Neural cell (in vitro differentiated cells): ENCODE measurements around the gene FOXL3. TPM values are rescaled to one million over a fixed set of nuclear protein-coding genes. Genes with fewer than 3 reads are reported as not detected.

ENCODE experiments used
- H2AFZ ChIP-seq: fragments of 200-600, 300-800 bp; sonication (generic), shearing (Covaris generic); 2 replicates; pipeline ENCODE4 v1.6.0; 2014; ENCODE audit warnings: low read depth, mild to moderate bottlenecking, antibody characterized with exemption, low read length, moderate library complexity
- H3F3A ChIP-seq: fragments of 200-600 bp; shearing (Covaris generic); 2 replicates; pipeline ENCODE4 v1.6.1; 2016; ENCODE audit warnings: mild to moderate bottlenecking, moderate library complexity, mixed read lengths, antibody characterized with exemption, low read length; ENCODE audit not compliant: insufficient read depth, poor library complexity, severe bottlenecking
- H3K27ac ChIP-seq: fragments of 200-600, 300-800 bp; sonication (generic), shearing (Covaris generic); 2 replicates; pipeline ENCODE4 v1.5.1; 2014; ENCODE audit warnings: mild to moderate bottlenecking, low read length, moderate library complexity
- H3K27me3 ChIP-seq: fragments of 300-800, 200-600 bp; sonication (generic), shearing (Covaris generic); 2 replicates; pipeline ENCODE4 v1.6.0; 2014; ENCODE audit warnings: mild to moderate bottlenecking, low read depth, low read length, moderate library complexity; ENCODE audit not compliant: insufficient read depth
- H3K36me3 ChIP-seq: fragments of 300-800, 200-600 bp; sonication (generic), shearing (Covaris generic); 2 replicates; pipeline ENCODE4 v1.5.1; 2014; ENCODE audit warnings: mild to moderate bottlenecking, antibody characterized with exemption, low read length, moderate library complexity; ENCODE audit not compliant: insufficient read depth
- H3K4me2 ChIP-seq: fragments of 300-800, 200-600 bp; sonication (generic), shearing (Covaris generic); 2 replicates; pipeline ENCODE4 v1.6.0; 2014; ENCODE audit warnings: mild to moderate bottlenecking, low read length
- H3K4me3 ChIP-seq: fragments of 300-800, 200-600 bp; sonication (generic), shearing (Covaris generic); 2 replicates; pipeline ENCODE4 v1.5.1; 2014; ENCODE audit warnings: mild to moderate bottlenecking, low read length, moderate library complexity
- H3K79me2 ChIP-seq: fragments of 200-600 bp; shearing (Covaris generic); replicated peaks from 2 replicates; pipeline ENCODE4 v1.6.0; 2014; ENCODE audit warnings: mild to moderate bottlenecking, low read length, moderate library complexity; ENCODE audit not compliant: insufficient read depth
- H3K9ac ChIP-seq: fragments of 300-800, 200-600 bp; sonication (generic), shearing (Covaris generic); 2 replicates; pipeline ENCODE4 v1.6.1; 2016; ENCODE audit warnings: mild to moderate bottlenecking, low read length, mixed read lengths
- H3K9me2 ChIP-seq: fragments of 200-600 bp; shearing (Covaris generic); 2 replicates; pipeline ENCODE4 v1.6.1; 2016; ENCODE audit warnings: mild to moderate bottlenecking, low read length, mixed read lengths; ENCODE audit not compliant: insufficient read depth
- H3K9me3 ChIP-seq: fragments of 200-600, 300-800 bp; sonication (generic), shearing (Covaris generic); 2 replicates; pipeline ENCODE4 v1.6.1; 2016; ENCODE audit warnings: mild to moderate bottlenecking, mixed run types, low read length, moderate library complexity, mixed read lengths
- H4K20me1 ChIP-seq: fragments of 200-600 bp; shearing (Covaris generic); 2 replicates; pipeline ENCODE4 v1.6.1; 2016; ENCODE audit warnings: mild to moderate bottlenecking, mixed run types; ENCODE audit not compliant: insufficient read depth
- EP300 ChIP-seq: fragments of 450-650 bp; conservative IDR thresholded peaks from 2 replicates; pipeline ENCODE4 v1.6.1; 2014; ENCODE audit warnings: antibody characterized with exemption, mild to moderate bottlenecking, moderate library complexity; ENCODE audit not compliant: poor library complexity, severe bottlenecking
- EZH2 ChIP-seq: fragments of 200-600, 300-800 bp; shearing (Covaris generic), sonication (generic); IDR thresholded peaks from 2 replicates; pipeline ENCODE4 v1.6.1; 2014; ENCODE audit warnings: antibody characterized with exemption, low read length, borderline replicate concordance, mild to moderate bottlenecking; ENCODE audit not compliant: insufficient read depth, poor library complexity, severe bottlenecking
- MXI1 ChIP-seq: fragments of 450-650 bp; conservative IDR thresholded peaks from 2 replicates; pipeline ENCODE4 v1.6.1; 2014; ENCODE audit warnings: antibody characterized with exemption, mild to moderate bottlenecking; ENCODE audit not compliant: poor library complexity, severe bottlenecking
- POLR2AphosphoS5 ChIP-seq: IDR thresholded peaks from 2 replicates; pipeline ENCODE4 v1.6.1; 2012
- RAD21 ChIP-seq: fragments of 450-650 bp; conservative IDR thresholded peaks from 2 replicates; pipeline ENCODE4 v1.6.1; 2014; ENCODE audit warnings: antibody characterized with exemption, mild to moderate bottlenecking, moderate library complexity
- SMC3 ChIP-seq: fragments of 450-650 bp; conservative IDR thresholded peaks from 2 replicates; pipeline ENCODE4 v1.6.1; 2014; ENCODE audit warnings: antibody characterized with exemption, mild to moderate bottlenecking, moderate library complexity; ENCODE audit not compliant: poor library complexity
- TAF1 ChIP-seq: IDR thresholded peaks from 2 replicates; pipeline ENCODE4 v1.6.1; 2012; ENCODE audit warnings: low read depth
- polyA plus RNA-seq: library from polyadenylated mRNA; depleted of rRNA; stranded (reverse); fragments of >200 nt; gene quantifications from 2 replicates; pipeline ENCODE4 v1.2.3, GENCODE V29; 2014
- TF ChIP-seq, protein P1 (sequence below): IDR thresholded peaks from 2 replicates; pipeline ENCODE4 v1.6.1; 2012; ENCODE audit warnings: borderline replicate concordance
- TF ChIP-seq, protein P2 (sequence below): fragments of 450-650 bp; IDR thresholded peaks from 2 replicates; pipeline ENCODE4 v1.5.1; 2014; ENCODE audit warnings: antibody characterized with exemption, mild to moderate bottlenecking, moderate library complexity; ENCODE audit not compliant: poor library complexity, severe bottlenecking

The FOXL3 gene
- polyA plus RNA-seq, 1 donor from 2014 or later = not detected

DNA sequence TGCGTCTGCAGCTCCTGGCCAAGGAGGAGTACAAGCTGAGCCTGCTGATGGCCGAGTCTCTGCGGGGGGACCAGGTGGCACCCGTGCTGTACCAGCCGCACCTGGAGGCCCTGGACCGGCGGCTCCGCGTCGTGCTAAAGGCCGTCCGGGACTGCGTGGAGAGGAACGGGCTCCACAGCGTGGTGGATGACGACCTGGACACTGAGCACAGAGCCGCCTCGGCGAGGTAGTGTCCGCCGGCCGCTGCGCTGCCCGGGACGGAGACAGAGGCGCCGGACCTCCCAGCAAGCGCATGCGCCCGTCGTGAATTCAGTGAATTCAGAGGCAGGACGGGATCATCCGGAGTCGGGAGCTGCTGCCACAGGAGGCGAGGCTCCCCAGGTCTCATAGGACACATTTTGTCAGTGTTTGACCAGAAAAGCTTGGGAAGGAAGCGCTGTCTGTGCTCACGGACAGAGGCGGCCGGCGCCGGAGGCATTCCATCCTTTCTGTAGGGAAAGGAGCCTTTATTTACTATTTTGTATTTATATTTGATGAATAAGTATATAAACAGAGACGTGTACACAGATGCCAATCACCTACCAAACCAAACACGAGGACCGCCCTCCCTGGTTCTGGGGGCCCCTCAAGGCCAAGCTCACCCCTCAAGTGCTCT is 30.1 kb upstream of the FOXL3 start:
- Histone ChIP-seq H3K79me2 (no peaks in the 10 kb centered on the region), H4K20me1 (no peaks in the 10 kb centered on the region), H3K4me2 (no peak overlapping the region), H3K27me3 (no peaks in the 10 kb centered on the region), H3K27ac (no peak overlapping the region), H2AFZ (no peak overlapping the region), H3K4me3 (no peak overlapping the region), H3K36me3 (peaks cover 17% of the 10 kb centered on the region), H3K9me2 (no peaks in the 10 kb centered on the region), H3K9me3 (peaks cover 6% of the 10 kb centered on the region), H3F3A (no peaks in the 10 kb centered on the region), H3K9ac (no peak overlapping the region)
- TF ChIP-seq SMC3 (no peak), TAF1 (no peak), EP300 (no peak), EZH2 (no peak), POLR2AphosphoS5 (no peak), MXI1 (no peak), RAD21 (no peak)
- TF ChIP-seq, protein P1, sequence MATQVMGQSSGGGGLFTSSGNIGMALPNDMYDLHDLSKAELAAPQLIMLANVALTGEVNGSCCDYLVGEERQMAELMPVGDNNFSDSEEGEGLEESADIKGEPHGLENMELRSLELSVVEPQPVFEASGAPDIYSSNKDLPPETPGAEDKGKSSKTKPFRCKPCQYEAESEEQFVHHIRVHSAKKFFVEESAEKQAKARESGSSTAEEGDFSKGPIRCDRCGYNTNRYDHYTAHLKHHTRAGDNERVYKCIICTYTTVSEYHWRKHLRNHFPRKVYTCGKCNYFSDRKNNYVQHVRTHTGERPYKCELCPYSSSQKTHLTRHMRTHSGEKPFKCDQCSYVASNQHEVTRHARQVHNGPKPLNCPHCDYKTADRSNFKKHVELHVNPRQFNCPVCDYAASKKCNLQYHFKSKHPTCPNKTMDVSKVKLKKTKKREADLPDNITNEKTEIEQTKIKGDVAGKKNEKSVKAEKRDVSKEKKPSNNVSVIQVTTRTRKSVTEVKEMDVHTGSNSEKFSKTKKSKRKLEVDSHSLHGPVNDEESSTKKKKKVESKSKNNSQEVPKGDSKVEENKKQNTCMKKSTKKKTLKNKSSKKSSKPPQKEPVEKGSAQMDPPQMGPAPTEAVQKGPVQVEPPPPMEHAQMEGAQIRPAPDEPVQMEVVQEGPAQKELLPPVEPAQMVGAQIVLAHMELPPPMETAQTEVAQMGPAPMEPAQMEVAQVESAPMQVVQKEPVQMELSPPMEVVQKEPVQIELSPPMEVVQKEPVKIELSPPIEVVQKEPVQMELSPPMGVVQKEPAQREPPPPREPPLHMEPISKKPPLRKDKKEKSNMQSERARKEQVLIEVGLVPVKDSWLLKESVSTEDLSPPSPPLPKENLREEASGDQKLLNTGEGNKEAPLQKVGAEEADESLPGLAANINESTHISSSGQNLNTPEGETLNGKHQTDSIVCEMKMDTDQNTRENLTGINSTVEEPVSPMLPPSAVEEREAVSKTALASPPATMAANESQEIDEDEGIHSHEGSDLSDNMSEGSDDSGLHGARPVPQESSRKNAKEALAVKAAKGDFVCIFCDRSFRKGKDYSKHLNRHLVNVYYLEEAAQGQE = no peak
- TF ChIP-seq, protein P2, sequence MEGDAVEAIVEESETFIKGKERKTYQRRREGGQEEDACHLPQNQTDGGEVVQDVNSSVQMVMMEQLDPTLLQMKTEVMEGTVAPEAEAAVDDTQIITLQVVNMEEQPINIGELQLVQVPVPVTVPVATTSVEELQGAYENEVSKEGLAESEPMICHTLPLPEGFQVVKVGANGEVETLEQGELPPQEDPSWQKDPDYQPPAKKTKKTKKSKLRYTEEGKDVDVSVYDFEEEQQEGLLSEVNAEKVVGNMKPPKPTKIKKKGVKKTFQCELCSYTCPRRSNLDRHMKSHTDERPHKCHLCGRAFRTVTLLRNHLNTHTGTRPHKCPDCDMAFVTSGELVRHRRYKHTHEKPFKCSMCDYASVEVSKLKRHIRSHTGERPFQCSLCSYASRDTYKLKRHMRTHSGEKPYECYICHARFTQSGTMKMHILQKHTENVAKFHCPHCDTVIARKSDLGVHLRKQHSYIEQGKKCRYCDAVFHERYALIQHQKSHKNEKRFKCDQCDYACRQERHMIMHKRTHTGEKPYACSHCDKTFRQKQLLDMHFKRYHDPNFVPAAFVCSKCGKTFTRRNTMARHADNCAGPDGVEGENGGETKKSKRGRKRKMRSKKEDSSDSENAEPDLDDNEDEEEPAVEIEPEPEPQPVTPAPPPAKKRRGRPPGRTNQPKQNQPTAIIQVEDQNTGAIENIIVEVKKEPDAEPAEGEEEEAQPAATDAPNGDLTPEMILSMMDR = no peak

DNA sequence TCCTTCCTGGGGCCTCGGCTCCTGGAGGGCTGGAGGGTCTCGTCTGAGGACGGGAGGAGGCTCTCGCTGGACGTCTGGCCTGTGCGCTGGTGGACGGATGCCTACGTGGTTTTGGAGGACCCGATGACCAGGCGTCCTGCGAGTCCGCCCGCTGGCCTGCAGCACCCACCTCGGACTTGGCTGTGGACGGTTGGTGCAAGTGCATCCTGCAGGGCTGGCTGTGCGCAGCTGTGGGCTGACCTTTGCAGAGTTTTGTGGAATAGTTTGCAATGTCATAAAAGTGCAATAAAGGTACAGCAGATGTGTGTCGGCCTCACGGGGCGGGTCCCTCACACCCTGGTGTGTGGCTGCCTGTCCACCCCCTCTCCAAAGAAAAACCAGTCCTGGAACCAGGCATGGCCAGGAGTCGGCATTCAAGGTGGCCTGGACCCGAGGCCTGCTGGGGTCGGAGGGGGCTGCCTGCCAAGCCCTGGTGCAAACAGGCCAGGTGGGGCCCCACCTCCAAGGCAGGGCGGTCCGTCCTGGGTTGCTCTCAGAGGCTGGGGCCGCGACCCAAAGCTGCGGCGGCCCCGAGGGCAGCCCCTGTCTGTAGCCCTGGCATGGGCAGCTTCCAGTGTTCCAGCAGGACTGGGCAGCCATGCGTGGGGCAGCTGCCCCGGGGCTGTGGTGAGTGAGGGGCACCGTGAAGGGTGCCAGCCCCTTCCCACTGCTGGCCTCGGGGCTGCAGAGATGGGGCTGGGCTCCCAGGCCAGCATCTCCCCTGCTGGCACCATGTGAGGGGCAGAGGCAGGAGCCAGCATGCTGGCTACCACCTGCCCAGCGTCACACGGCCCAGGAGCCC is 29.3 kb upstream of the FOXL3 start:
- Histone ChIP-seq H3K79me2 (no peaks in the 10 kb centered on the region), H3K4me3 (no peak overlapping the region), H2AFZ (no peak overlapping the region), H3K27me3 (no peaks in the 10 kb centered on the region), H3K9ac (no peak overlapping the region), H3K9me3 (peaks cover 6% of the 10 kb centered on the region), H3K36me3 (peaks cover 12% of the 10 kb centered on the region), H3F3A (no peaks in the 10 kb centered on the region), H3K27ac (no peak overlapping the region), H3K9me2 (no peaks in the 10 kb centered on the region), H4K20me1 (no peaks in the 10 kb centered on the region), H3K4me2 (no peak overlapping the region)
- TF ChIP-seq MXI1 = no peak
